Activated B cell treated with CpG ODN at 0.5 μM for 24 hours (primary cell): ENCODE data around the gene THSD8. TPM values are rescaled to one million over a fixed set of nuclear protein-coding genes. Genes with fewer than 3 reads are reported as not detected.

ENCODE experiments used
- ATAC-seq: fragments of 200-7000 bp; cut with Tn5 transposase; one replicate; pipeline ENCODE4 v1.10.0; 2021; ENCODE audit warnings: low read depth, mild to moderate bottlenecking, moderate library complexity
- CTCF ChIA-PET: fragments of 350-600 bp; sonication (Branson Sonifier 250); formaldehyde crosslinking; loops from one replicate; lab custom pipeline; 2021; ENCODE audit warnings: antibody characterized with exemption; lab: Charles Lee
- POLR2A ChIA-PET: fragments of 350-600 bp; sonication (Branson Sonifier 250); formaldehyde crosslinking; loops from one replicate; lab custom pipeline; 2021; ENCODE audit warnings: antibody characterized with exemption; lab: Charles Lee
- DNase-seq: peaks from one replicate; pipeline ENCODE4 v3.0.0; 2022
- H3K27ac Mint-ChIP-seq: one replicate; pipeline ENCODE4 v1.8.0; 2020; ENCODE audit warnings: mixed read lengths
- H3K27me3 Mint-ChIP-seq: one replicate; pipeline ENCODE4 v1.8.0; 2021; ENCODE audit warnings: mixed read lengths
- H3K36me3 Mint-ChIP-seq: one replicate; pipeline ENCODE4 v1.8.0; 2021; ENCODE audit warnings: low read depth, mixed read lengths
- H3K4me1 Mint-ChIP-seq: one replicate; pipeline ENCODE4 v1.8.0; 2021; ENCODE audit warnings: mixed read lengths
- H3K4me3 Mint-ChIP-seq: one replicate; pipeline ENCODE4 v1.8.0; 2020; ENCODE audit warnings: mild to moderate bottlenecking, mixed read lengths
- H3K9me3 Mint-ChIP-seq: one replicate; pipeline ENCODE4 v1.8.0; 2020; ENCODE audit warnings: mixed read lengths
- CTCF ChIP-seq: fragments of 200-600 bp; IDR thresholded peaks from one replicate; pipeline ENCODE4 v1.8.0; 2022; ENCODE audit warnings: antibody characterized with exemption, mild to moderate bottlenecking
- intact Hi-C: fragments of 100-400 bp; cut with micrococcal nuclease; formaldehyde crosslinking; loops from one replicate; pipeline ENCODE4 v1.15.1; 2024
- total RNA-seq: library from RNA; stranded (reverse); gene quantifications from 2 replicates; pipeline ENCODE4 v1.2.3, GENCODE V29; 2022

Gene THSD8
- total RNA-seq, 1 donor from 2014 or later: 2.3 TPM

- Mint-ChIP-seq H3K27ac (no peak overlapping the region), H3K27me3 (peaks cover 66% of the 10 kb centered on the region), H3K4me1 (peaks cover 28% of the 10 kb centered on the region), H3K4me3 (peak overlapping the region; percentile 51), H3K9me3 (peaks cover 3% of the 10 kb centered on the region), H3K36me3 (no peaks in the 10 kb centered on the region)
- DNase-seq: no peak
- intact Hi-C loops: no loop called here
- ChIA-PET POLR2A (interaction anchor here (0.6 kb wide), 1 partner anchor 280 kb away, joined by 3 read pairs; no protein-coding TSS in a partner anchor), CTCF (no interaction called here)
- ATAC-seq: peak; percentile 18
- no peak for TF ChIP-seq CTCF
These were observed 32.1 kb downstream of the THSD8 start for GRCh38 chr19:12833738-12834565.

- no peak for DNase-seq
- no peak for TF ChIP-seq CTCF
- Mint-ChIP-seq H3K9me3 (peaks cover 3% of the 10 kb centered on the region), H3K36me3 (no peaks in the 10 kb centered on the region), H3K4me1 (peaks cover 34% of the 10 kb centered on the region), H3K27me3 (peaks cover 69% of the 10 kb centered on the region), H3K27ac (no peak within 1 kb of the TSS), H3K4me3 (peak within 1 kb of the TSS; percentile 51)
- intact Hi-C loops: no loop called here
- CTCF ChIA-PET: no interaction called here
- ATAC-seq: no peak
- POLR2A ChIA-PET: interaction anchor here (0.6 kb wide), 1 partner anchor 280 kb away, joined by 3 read pairs; no protein-coding TSS in a partner anchor
These were observed 32.7 kb downstream of the THSD8 start, which contains the start of gene RTBDN for GRCh38 chr19:12834566-12834943. Gene RTBDN, minus strand, starts transcription at chr19:12834579. Its CDS starts 4,600 bp downstream, at chr19:12829979.

GRCh38 chr19:12834976-12835757 is 33.3 kb downstream of the THSD8 start:
- POLR2A ChIA-PET: interaction anchor here (0.6 kb wide), 1 partner anchor 281 kb away, joined by 3 read pairs; no protein-coding TSS in a partner anchor
- ATAC-seq: no peak
- Mint-ChIP-seq H3K4me1 (peaks cover 36% of the 10 kb centered on the region), H3K4me3 (no peak overlapping the region), H3K27me3 (peaks cover 67% of the 10 kb centered on the region), H3K36me3 (no peaks in the 10 kb centered on the region), H3K9me3 (peaks cover 3% of the 10 kb centered on the region), H3K27ac (no peak overlapping the region)
- intact Hi-C loops: loop anchor here (5.0 kb wide), 1 partner anchor 267 kb away; the partner anchor contains the start of gene LYL1
- DNase-seq: no peak
- CTCF ChIA-PET: no interaction called here
- no peak for TF ChIP-seq CTCF

GRCh38 chr19:12836529-12836863 is 34.6 kb downstream of the THSD8 start:
- H3K4me1 Mint-ChIP-seq: peaks cover 48% of the 10 kb centered on the region

More at GRCh38 chr19:12836529-12836863, 34.6 kb downstream of the THSD8 start:
- Mint-ChIP-seq H3K4me3 (no peak overlapping the region), H3K27me3 (peaks cover 68% of the 10 kb centered on the region), H3K36me3 (no peaks in the 10 kb centered on the region), H3K9me3 (peaks cover 3% of the 10 kb centered on the region), H3K27ac (no peak overlapping the region)
- CTCF ChIA-PET: interaction anchor here (1.0 kb wide), 1 partner anchor 70 kb away, joined by 3 read pairs; no protein-coding TSS in a partner anchor
- POLR2A ChIA-PET: interaction anchor here (1.3 kb wide), 1 partner anchor 45 kb away, joined by 3 read pairs; the partner anchor contains the start of gene JUNB
- no peak for ATAC-seq
- TF ChIP-seq CTCF: no peak
- intact Hi-C loops: loop anchor here (5.0 kb wide), 1 partner anchor 266 kb away; the partner anchor contains the start of gene LYL1
- DNase-seq: no peak
